ENCODE measurements around the gene MFSD1.

Gene MFSD1

GRCh38 chr3:158801696-158802408 lies at the start of gene MFSD1:
TSS of gene MFSD1 (plus strand) at chr3:158802054. CDS start at chr3:158802153, 99 bp downstream.
- DNase-seq: peak; percentile 90

- no peak for DNase-seq
Measured at GRCh38 chr3:158753854-158754253, 48.0 kb upstream of the MFSD1 start.

- DNase-seq: no peak
Measured at GRCh38 chr3:158755421-158755820, 46.4 kb upstream of the MFSD1 start.

GRCh38 chr3:158761350-158761749 lies 40.5 kb upstream of the MFSD1 start:
- no peak for DNase-seq

- no peak for DNase-seq
Measured at GRCh38 chr3:158762701-158763100, 39.2 kb upstream of the MFSD1 start.

- DNase-seq: no peak
Measured at GRCh38 chr3:158763421-158763820, 38.4 kb upstream of the MFSD1 start.

GRCh38 chr3:158765518-158766205 lies 36.2 kb upstream of the MFSD1 start:
- no peak for DNase-seq

GRCh38 chr3:158766364-158766763 lies 35.5 kb upstream of the MFSD1 start:
- DNase-seq: no peak

- DNase-seq: no peak
Measured at GRCh38 chr3:158768361-158768787, 33.5 kb upstream of the MFSD1 start.

GRCh38 chr3:158768881-158769543 lies 32.8 kb upstream of the MFSD1 start:
- DNase-seq: no peak

GRCh38 chr3:158769549-158769948 lies 32.3 kb upstream of the MFSD1 start:
- no peak for DNase-seq

GRCh38 chr3:158769952-158770740 lies 31.7 kb upstream of the MFSD1 start:
- no peak for DNase-seq

GRCh38 chr3:158770741-158771350 lies 31.0 kb upstream of the MFSD1 start:
- no peak for DNase-seq

GRCh38 chr3:158771577-158771976 lies 30.3 kb upstream of the MFSD1 start:
- DNase-seq: no peak

GRCh38 chr3:158771982-158772381 lies 29.9 kb upstream of the MFSD1 start:
- DNase-seq: no peak

GRCh38 chr3:158773166-158773565 lies 28.7 kb upstream of the MFSD1 start:
- DNase-seq: no peak

GRCh38 chr3:158773845-158774830 lies 27.7 kb upstream of the MFSD1 start:
- DNase-seq: no peak

- DNase-seq: no peak
Measured at GRCh38 chr3:158774965-158775364, 26.9 kb upstream of the MFSD1 start.

GRCh38 chr3:158775426-158776410 lies 26.1 kb upstream of the MFSD1 start:
- no peak for DNase-seq

GRCh38 chr3:158776531-158776930 lies 25.3 kb upstream of the MFSD1 start:
- no peak for DNase-seq

All from CD4-positive, alpha-beta T cell treated with Interleukin-6 for 4 hours (primary cell).